ENCODE measurements around the gene SLC43A1.

Gene SLC43A1

DNA sequence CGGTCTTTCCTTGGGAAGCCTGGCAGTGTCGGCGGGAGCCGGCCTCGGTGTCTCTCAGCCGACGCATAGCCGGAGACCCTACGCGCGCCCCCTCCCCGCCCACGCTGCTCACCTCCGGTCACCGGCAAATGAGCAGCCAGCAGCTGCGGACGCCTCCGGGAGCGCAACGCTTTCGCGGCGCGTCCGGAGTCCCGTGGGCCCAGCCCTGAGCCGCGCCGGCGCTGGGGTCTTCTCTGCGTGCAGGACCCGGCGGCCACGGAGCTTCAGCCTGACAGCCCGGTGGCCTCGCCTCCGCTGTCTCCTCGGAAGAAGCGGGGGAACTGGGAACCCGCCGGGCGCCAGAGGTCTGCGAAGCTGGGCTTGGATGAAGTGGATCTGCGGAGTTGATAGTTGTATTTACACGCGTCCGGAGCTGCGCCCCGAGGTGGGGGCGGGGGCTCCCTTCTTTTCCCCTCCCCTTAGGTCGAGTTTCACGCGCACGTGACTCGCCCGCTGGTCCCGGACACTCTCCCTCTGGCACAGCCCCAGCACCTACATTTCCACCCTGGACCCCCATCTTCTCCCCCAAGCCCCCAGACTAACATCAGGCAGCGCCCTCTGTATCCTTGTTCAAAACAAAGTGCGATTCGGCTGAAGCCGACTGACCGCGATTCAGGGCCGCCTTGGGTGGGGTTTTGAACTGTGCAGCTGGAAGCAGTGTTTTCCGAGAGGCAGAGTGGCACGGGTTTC is at the start of gene SLC43A1:
SLC43A1 (minus strand) TSS at position 371 of the 729 bp plus-strand sequence. CDS start 1,591 bp downstream, outside the sequence.
- TF ChIP-seq, protein P1, sequence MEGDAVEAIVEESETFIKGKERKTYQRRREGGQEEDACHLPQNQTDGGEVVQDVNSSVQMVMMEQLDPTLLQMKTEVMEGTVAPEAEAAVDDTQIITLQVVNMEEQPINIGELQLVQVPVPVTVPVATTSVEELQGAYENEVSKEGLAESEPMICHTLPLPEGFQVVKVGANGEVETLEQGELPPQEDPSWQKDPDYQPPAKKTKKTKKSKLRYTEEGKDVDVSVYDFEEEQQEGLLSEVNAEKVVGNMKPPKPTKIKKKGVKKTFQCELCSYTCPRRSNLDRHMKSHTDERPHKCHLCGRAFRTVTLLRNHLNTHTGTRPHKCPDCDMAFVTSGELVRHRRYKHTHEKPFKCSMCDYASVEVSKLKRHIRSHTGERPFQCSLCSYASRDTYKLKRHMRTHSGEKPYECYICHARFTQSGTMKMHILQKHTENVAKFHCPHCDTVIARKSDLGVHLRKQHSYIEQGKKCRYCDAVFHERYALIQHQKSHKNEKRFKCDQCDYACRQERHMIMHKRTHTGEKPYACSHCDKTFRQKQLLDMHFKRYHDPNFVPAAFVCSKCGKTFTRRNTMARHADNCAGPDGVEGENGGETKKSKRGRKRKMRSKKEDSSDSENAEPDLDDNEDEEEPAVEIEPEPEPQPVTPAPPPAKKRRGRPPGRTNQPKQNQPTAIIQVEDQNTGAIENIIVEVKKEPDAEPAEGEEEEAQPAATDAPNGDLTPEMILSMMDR (conservative IDR thresholded peaks at IDR 0.05; ENCODE audit: control insufficient read depth, insufficient read depth, low read depth, low read length): no peak
- H3K4me3 ChIP-seq (ENCODE audit: control insufficient read depth, low read depth, low read length): peak within 1 kb of the TSS; percentile 84
- DNase-seq (ENCODE audit: low read depth): peak; percentile 59

DNA sequence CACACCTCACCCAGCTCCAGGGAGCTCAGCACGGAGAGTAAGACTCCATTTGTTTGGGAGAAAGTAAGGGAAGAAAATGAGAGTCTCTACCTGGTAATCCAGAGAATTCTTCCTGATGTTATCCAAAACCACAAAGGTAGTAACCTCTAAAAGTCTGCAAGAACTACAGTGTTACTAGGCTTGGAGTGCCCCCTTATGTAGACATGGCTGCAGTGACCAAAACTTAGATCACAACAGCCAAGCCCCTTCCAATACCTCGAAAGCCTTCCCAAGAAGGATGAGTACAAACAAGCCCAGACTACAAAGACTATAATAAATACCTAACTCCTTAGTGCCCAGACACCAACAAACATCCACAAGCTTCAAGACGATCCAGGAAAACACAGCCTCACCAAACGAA is 47.1 kb upstream of the SLC43A1 start:
- TF ChIP-seq, protein P1 (conservative IDR thresholded peaks at IDR 0.05; ENCODE audit: control insufficient read depth, insufficient read depth, low read depth, low read length): no peak
- H3K4me3 ChIP-seq (ENCODE audit: control insufficient read depth, low read depth, low read length): no peak overlapping the region
- no peak for DNase-seq (ENCODE audit: low read depth)

- H3K4me3 ChIP-seq (ENCODE audit: control insufficient read depth, low read depth, low read length): no peak overlapping the region
- no peak for DNase-seq (ENCODE audit: low read depth)
- TF ChIP-seq, protein P1 (conservative IDR thresholded peaks at IDR 0.05; ENCODE audit: control insufficient read depth, insufficient read depth, low read depth, low read length): no peak
Observed at GRCh38 chr11:57560146-57560545, 44.6 kb upstream of the SLC43A1 start.

DNA sequence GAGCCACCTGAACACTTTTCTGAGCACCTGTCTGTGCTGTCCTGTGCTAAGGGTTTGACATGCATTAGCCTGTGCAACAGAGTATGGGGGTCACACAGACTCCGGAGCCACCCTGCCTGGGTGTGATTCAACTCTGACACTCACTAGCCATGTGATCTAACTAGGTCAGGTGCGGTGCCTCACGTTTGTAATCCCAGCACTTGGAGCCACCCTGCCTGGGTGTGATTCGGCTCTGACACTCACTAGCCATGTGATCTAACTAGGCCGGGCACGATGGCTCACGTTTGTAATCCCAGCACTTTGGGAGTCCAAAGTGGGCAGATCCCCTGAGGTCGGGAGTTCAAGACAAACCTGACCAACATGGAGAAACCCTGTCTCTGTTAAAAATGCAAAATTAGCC is 40.5 kb upstream of the SLC43A1 start:
- DNase-seq (ENCODE audit: low read depth): no peak
- no peak overlapping the region for H3K4me3 ChIP-seq (ENCODE audit: control insufficient read depth, low read depth, low read length)
- TF ChIP-seq, protein P1 (conservative IDR thresholded peaks at IDR 0.05; ENCODE audit: control insufficient read depth, insufficient read depth, low read depth, low read length): no peak

- TF ChIP-seq, protein P1 (conservative IDR thresholded peaks at IDR 0.05; ENCODE audit: control insufficient read depth, insufficient read depth, low read depth, low read length): no peak
Observed at GRCh38 chr11:57555393-57555792, 39.9 kb upstream of the SLC43A1 start.

GRCh38 chr11:57552479-57552878 is 37.0 kb upstream of the SLC43A1 start:
- H3K4me3 ChIP-seq (ENCODE audit: control insufficient read depth, low read depth, low read length): no peak overlapping the region
- no peak for DNase-seq (ENCODE audit: low read depth)
- TF ChIP-seq, protein P1 (conservative IDR thresholded peaks at IDR 0.05; ENCODE audit: control insufficient read depth, insufficient read depth, low read depth, low read length): no peak

More at GRCh38 chr11:57555393-57555792, 39.9 kb upstream of the SLC43A1 start:
- no peak overlapping the region for H3K4me3 ChIP-seq (ENCODE audit: control insufficient read depth, low read depth, low read length)
- no peak for DNase-seq (ENCODE audit: low read depth)
